GM21360 (cell line): ENCODE data around the gene MACROD2.
"Not testable (repeated sequence)": the region's sequence is repeated elsewhere in the genome, so short reads cannot be mapped to it uniquely, and the experiment has no call there.

ENCODE experiments used
- ATAC-seq: cut with Tn5 transposase; IDR thresholded peaks from one replicate; pipeline ENCODE4 v1.9.1; 2021; ENCODE audit warnings: mild to moderate bottlenecking, moderate library complexity; ENCODE audit not compliant: unreplicated experiment

The MACROD2 gene

GRCh38 chr20:14451458-14451857, 456.1 kb downstream of the MACROD2 start:
- no peak for ATAC-seq

DNA sequence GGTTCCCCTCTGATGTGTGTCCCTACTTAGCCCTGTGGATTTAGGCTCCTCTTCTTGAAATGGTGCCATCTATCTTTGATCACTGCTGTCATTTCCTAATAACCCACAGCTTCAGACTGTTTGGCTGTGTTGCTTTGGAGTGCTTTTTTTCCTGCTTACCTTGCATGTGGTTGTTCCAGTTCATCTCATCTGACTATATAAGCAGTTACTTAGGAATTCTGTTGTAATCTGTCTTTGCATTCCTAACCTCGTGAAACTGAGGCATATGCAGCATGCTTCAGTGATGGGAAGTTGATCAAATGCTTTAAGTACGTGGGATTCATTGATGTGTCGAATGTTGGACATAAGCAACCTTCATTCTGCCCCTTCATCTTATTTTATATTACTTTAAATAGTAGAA, 457.9 kb downstream of the MACROD2 start:
- ATAC-seq = no peak

DNA sequence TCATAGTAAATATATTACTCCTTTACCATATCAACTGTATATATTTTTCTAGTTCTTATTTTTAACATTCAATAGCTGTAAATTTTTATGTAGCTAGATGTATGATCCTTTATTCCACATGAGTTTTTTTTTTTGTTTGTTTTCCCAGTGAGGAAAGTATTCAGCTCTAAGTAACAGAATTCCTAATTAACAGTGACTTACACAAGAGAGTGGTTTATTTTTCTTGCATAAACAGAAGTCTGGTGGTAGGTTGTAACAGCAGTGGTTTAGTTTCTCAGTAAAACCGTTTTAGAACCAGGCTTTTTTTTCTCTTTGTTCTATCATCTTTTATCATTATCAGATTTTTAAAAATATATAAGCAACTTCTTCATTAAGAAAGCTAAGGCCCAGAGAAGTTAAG, 459.0 kb downstream of the MACROD2 start:
- ATAC-seq = no peak

DNA sequence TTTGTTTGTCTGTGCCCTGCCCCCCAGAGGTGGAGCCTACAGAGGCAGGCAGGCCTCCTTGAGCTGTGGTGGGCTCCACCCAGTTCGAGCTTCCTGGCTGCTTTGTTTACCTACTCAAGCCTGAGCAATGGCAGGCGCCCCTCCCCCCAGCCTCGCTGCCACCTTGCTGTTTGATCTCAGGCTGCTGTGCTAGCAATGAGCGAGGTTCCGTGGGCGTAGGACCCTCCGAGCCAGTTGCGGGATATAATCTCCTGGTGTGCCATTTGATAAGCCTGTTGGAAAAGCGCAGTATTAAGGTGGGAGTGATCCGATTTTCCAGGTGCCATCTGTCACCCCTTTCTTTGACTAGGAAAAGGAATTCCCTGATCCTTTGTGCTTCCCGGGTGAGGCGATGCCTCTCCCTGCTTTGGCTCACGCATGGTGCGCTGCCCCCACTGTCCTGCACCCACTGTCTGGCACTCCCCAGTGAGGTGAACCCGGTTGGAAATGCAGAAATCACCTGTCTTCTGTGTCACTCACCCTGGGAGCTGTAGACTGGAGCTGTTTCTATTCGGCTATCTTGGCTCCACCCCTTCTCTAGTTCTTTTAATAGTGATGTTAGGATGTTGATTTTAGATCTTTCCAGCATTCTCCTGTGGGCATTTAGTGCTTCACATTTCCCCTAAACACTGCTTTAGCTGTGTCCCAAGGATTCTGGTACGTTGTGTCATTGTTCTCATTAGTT, 471.9 kb downstream of the MACROD2 start:
- ATAC-seq = not testable (repeated sequence)

DNA sequence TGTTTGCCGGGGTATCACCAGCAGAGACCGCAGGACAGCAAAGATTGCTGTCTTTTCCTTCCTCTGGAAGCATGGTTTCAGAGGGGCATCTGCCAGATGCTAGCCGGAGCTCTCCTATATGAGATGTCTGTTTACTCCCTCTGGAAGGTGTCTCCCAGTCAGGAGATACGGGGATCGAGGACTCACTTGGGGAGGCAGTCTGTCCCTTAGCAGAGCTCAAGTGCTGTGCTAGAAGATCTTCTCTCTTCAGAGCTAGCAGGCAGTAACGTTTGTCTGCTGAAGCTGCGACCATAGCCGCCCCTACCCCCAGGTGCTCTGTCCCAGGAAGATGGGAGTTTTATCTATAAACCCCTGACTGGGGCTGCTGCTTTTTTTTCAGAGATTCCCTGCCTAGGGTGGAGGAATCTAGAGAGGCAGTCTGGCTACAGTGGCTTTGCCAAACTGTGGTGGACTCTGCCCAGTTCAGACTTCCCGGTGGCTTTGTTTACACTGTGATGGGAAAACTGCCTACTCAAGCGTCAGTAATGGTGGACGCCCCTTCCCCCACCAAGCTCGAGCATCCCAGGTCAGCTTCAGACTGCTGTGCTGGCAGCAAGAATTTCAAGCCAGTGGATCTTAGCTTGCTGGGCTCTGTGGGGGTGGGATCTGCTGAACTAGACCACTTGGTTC, 475.0 kb downstream of the MACROD2 start:
- no peak for ATAC-seq

DNA sequence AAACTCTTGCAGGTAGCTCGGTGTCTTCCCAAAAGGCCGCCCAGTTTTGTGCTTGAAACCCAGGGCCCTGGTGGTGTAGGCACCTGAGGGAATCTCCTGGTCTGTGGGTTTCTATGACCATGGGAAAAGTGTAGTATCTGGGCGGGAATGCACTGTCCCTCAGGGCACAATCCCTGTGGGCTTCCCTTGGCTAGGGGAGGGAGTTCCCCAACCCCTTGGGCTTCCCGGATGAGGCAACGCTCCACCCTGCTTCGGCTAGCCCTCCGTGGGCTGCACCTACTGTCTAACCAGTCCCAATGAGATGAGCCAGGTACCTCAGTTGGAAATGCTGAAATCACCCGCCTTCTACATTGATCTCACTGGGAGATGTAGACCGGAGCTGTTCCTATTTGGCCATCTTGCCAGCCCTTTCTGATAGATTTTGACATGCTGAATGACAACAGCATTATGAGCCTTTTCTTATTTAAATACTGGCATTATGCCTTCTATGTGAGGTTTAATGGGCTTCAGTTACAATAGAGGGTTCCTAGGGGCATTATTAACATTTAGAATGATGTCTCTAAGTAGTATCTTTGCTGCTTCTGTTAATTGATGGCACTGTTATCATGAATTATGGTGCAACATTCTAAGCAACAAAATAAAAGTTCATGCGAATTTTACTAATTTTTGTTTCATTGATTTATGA, 475.8 kb downstream of the MACROD2 start:
- ATAC-seq = no peak

GRCh38 chr20:14477125-14477524, 481.8 kb downstream of the MACROD2 start:
- ATAC-seq = no peak

DNA sequence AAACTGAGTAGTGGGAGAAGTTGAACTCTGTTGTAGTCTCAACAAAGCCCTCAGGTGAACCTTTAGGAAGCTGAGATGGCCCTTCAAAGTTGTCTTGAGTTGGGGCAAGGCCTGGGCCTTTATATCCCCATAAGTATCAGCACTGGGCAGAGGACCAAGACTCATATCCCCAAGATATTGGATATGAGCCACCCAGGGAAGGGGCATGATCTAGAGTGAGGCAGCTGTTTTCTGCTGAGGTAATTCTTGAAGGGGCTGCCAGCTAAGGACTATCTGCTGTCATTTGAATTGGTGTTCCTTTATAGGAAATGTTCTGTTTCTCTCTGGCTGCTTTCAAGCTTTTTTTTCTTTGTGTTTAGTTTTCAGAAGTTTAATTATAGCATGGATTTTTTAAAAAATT, 482.8 kb downstream of the MACROD2 start:
- ATAC-seq = no peak

GRCh38 chr20:14481863-14482262, 486.5 kb downstream of the MACROD2 start:
- ATAC-seq = no peak

- no peak for ATAC-seq
Observed at GRCh38 chr20:14488212-14488611, 492.9 kb downstream of the MACROD2 start.

- ATAC-seq = no peak
Observed at GRCh38 chr20:14488756-14489479, 493.6 kb downstream of the MACROD2 start.

DNA sequence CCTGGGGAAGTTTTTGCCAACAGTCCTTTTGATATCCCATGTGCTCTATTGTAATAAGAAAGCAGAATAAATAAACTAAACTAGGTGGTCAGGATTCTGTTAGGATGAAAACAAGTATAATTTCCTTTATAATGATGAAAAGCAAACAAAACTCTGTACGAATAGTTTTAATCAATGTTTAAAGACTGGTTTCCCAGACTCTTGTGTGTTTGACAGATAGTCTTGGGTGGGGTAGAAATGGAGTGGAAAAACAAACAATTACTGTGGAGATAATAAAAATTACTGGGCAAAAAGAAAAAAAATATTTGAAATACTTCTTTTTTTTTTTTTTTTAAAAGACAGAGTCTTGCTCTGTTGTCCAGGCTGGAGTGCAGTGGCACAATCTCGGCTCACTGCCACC, 494.2 kb downstream of the MACROD2 start:
- ATAC-seq = no peak

DNA sequence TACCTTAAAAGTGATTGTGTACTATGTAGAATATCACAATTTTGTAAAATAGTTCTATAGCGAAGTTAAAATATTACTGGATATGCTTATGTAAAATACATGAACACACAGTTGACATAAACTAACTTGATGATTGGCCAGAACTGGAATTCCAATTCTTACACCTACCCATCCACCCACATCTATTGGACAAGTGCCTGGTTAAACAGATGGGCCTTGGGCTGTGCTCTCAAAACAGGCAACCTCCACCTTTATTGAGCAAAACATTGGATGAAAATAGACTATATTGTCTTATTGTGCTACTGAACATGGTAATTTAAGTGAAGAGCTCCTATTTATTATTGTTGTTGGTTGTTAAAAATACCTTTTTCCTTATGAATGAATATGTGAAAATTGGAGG, 496.1 kb downstream of the MACROD2 start:
- ATAC-seq = no peak

DNA sequence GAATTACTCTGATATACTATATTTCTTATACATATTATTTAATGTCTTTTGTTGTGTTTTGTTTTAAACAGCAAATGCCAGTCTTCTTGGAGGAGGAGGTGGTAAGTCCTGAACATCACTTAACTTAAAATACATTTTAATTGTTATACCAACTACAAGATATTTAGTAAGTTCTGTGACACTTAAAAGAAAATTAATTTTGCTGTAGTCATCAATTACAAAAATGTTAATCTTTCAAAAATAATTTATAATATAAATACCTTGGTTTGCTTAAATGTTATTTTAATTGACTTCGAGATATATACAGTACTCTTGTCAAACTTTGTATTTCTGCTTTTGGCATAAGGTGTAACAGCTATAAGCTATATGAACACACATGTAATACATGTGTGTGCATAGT, 498.1 kb downstream of the MACROD2 start:
- no peak for ATAC-seq

GRCh38 chr20:14494355-14494754, 499.0 kb downstream of the MACROD2 start:
- no peak for ATAC-seq

- ATAC-seq = no peak
Observed at GRCh38 chr20:14495066-14495465, 499.8 kb downstream of the MACROD2 start.

DNA sequence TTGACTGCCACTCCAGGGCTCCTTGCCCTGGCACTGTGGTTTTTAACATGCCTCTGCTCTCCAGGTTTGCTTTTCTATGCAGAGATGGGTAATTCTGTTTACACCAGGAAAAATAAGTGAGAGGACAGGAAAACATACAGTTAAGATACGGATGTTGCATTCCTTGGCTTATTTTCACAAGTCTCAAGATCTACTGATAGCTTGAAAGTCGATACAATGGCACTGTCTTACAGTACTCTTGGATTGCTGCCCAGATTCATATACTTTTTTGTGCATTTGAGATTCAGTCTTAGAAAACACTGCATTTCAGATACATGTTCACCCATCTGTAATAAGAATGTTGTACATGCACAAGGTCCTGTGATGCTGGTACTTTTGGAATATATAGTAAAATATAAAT, 501.7 kb downstream of the MACROD2 start:
- no peak for ATAC-seq

DNA sequence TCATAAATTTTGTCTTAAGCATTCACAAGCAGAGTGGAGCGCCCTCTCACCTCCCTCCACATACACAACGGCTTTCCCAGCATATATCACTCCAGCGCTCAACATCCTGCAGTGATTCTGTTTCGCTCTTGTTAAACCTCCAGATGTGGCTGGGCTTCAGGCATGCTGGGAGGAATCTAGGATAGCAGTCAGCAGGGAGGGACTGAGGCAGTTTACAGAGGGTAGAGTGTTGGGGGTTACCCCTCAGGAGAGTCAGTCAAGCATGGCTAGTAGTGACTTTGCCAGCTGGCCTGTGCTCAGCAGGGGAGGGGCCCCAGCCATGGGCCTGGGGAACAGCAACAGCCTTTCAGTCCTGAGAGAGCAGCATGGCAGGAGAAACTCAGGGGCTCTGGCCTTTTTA, 503.5 kb downstream of the MACROD2 start:
- no peak for ATAC-seq

GRCh38 chr20:14505476-14505875, 510.2 kb downstream of the MACROD2 start:
- no peak for ATAC-seq

DNA sequence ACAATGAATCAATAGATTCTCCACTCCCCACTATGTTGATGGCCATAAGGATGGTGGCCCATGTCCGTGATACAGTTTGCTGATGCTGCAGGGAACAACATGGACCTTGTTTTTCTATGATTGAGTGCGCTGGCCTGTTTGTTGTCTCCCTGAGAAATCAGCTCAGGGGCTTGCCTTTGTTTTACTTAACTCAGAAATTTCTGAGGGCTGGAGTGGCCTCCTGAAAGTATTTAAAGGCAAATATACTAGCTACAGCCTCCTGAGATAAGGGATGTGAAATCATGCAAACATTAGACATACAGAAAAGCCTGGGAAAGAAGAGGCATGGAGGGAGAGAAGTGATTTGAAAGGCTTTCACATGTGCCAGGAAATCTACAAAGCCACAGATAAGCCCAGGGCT, 512.4 kb downstream of the MACROD2 start:
- no peak for ATAC-seq

GRCh38 chr20:14510341-14510740, 515.0 kb downstream of the MACROD2 start:
- no peak for ATAC-seq
